Fibroblast of mammary gland (primary cell): Measurements from ENCODE around the gene KIF3B.
"Not testable (repeated sequence)": the region's sequence is repeated elsewhere in the genome, so short reads cannot be mapped to it uniquely, and the experiment has no call there.

Experiments used
- DNase-seq: peaks from one replicate; pipeline ENCODE4 v3.0.0-alpha.2; 2010; ENCODE audit warnings: low read depth
- H3K4me3 ChIP-seq: 2 replicates; pipeline ENCODE4 v1.5.1; 2011; ENCODE audit warnings: low read depth, mild to moderate bottlenecking, low read length, moderate library complexity; ENCODE audit not compliant: control insufficient read depth
- TF ChIP-seq, protein P1 (sequence below): conservative IDR thresholded peaks from 2 replicates; pipeline ENCODE4 v1.5.1; 2011; ENCODE audit warnings: low read depth, low read length, inconsistent platforms; ENCODE audit not compliant: control insufficient read depth, insufficient read depth

The KIF3B gene

DNA sequence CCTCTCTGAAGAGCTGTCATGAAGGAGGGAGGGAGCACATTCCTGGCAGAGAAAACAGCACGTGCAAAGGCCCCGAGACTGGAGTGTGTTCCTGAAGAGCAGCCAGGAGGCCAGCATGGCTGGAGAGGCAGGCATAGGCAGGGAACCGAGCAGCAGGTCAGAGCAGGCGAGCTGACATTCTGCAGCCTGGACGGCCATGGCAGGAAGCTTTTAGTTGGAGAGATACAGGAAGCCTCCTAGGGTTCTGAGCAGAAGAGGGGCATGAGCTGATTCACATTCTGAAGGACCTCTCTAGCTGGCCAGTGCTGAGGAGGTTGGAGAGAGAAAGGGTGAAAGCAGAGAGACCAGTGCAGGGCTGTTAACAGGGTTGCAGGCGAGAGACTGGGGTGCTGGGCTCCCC, 40.0 kb upstream of the KIF3B start:
- no peak for DNase-seq
- no peak overlapping the region for H3K4me3 ChIP-seq
- TF ChIP-seq, protein P1, sequence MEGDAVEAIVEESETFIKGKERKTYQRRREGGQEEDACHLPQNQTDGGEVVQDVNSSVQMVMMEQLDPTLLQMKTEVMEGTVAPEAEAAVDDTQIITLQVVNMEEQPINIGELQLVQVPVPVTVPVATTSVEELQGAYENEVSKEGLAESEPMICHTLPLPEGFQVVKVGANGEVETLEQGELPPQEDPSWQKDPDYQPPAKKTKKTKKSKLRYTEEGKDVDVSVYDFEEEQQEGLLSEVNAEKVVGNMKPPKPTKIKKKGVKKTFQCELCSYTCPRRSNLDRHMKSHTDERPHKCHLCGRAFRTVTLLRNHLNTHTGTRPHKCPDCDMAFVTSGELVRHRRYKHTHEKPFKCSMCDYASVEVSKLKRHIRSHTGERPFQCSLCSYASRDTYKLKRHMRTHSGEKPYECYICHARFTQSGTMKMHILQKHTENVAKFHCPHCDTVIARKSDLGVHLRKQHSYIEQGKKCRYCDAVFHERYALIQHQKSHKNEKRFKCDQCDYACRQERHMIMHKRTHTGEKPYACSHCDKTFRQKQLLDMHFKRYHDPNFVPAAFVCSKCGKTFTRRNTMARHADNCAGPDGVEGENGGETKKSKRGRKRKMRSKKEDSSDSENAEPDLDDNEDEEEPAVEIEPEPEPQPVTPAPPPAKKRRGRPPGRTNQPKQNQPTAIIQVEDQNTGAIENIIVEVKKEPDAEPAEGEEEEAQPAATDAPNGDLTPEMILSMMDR = no peak

DNA sequence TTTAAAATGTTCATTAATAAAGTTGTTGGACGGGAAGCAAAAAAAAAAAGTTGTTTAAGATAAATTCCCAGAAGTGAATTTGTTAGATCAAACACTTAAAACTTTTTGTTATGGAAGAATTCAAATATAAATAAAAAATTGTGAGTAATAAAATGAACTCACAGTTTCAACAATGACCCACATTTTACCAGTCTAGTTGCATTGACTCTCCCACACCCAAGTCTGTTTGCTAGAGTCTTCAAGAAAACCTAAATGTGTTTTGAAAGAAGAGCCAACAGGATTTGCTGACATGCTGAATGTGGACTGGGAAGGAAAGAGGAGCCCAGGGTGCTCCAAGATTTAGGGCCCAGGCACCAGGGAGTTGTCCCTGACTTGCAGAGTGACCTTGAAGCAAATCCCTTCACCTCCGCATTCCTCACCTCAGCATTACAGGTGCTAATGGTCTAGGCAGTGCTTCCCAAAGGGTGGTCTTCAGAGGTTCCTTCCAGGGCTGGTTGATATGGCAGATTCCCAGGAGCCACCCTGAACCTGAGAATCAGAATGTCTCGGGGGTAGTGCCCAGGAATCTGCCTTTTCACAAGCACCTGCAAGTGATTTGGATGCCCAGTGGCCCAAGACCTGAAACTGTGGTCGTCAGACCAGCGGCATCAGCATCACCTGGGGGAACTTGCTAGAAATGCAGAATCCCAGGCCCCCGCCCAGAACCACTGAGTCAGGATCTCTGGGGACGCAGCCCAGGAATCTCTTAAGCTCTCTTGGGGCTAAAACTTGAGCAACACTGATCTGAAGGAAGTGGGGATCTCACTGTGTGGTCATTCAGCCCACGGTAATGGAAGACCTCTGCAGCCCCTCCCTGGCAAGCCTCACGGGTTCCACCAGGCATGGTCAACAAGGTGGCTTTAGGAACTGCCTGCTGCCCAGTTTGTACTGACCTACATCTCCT, 38.7 kb upstream of the KIF3B start:
- H3K4me3 ChIP-seq = no peak overlapping the region
- peak; percentile 11 for DNase-seq
- TF ChIP-seq, protein P1 = no peak

DNA sequence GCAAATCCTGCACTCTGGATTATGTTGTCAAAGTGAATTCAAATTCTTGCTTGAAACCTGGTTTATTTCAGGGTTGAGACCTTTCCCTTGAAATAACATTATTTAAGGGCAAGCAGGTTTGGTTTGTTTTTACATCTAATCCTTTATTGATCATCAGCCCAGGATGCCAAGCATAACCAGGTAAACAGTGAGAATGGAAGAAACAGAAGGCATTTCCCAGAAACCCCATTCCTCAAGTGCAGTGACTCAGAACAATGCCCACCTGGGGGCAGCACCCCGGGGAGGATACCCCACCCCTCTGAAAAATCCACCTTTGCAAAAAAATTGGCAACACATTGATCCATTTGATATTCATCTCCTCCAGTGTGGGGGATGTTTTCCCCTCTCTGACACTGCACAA, 37.2 kb upstream of the KIF3B start:
- DNase-seq = no peak
- TF ChIP-seq, protein P1 = no peak

DNA sequence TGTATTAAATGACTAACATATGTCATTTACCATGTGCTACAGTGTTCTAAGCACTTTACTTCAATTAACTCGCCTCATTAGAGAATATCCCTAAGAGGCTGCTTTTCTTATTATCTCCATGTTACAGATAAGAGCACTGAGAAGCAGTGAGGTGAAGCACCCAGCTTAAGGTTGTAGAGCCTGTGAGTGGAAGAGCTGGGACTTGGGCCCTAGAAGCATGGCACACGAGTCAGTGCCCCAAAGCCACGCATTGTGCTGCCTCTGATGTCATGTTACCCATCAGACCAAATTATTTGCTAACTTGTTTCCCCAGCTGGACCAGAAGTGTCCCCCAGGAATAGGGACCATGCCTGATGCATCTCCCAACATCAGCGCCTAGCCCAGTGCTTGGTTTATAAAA, 35.6 kb upstream of the KIF3B start:
- DNase-seq = no peak
- TF ChIP-seq, protein P1 = no peak
- no peak overlapping the region for H3K4me3 ChIP-seq

More for the DNA sequence above, 37.2 kb upstream of the KIF3B start:
- no peak overlapping the region for H3K4me3 ChIP-seq

DNA sequence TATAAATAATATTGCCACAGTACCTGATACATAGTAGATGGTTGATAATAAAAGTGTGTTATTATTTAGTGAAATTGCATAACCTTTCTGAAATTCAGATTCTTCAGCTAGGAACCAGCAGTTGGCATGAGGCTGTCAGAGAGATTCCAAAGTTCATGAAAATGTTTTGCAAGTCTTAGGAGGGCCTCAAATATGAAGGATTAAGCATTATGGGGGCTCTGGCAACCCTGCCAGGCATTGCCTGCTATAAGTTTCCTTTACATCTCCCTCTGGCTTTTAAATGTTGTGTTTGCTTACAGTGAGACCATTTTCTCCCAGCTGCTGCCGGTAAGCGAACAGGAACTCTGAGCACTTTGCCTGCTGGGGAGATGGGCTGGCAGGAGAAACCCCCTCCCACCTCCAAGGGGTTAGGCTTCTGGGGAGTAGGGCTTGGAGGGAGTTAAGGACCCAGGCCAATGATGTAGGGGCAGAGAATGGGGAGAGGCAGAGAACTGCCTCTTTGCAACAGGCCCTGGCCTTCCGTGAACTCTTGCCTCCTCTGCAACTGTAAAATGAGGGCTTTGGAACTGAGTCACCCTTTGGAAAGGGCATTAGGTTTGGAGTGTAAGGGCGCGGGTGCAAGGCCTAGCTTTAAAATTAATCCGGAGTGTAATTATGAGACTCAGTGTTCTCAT, 33.2 kb upstream of the KIF3B start:
- peak; percentile 18 for DNase-seq
- H3K4me3 ChIP-seq = no peak overlapping the region
- TF ChIP-seq, protein P1 = no peak

DNA sequence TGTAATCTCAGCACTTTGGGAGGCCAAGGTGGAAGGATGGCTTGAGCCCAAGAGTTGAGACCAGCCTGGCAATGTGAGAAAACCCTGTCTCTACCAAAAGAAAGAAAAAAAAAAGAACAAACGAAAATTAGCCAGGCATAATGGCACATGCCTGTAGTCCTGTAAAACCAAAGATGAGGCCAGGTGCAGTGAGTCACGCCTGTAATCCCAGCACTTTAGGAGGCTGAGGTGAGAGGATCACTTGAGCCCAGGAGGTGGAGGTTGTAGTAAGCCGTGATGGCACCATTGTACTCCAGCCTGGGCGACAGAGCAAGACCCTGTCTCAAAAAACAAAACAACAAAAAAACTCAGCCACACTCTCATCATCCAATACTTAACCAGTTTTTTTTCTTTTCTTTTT, 32.5 kb upstream of the KIF3B start:
- DNase-seq = no peak
- TF ChIP-seq, protein P1 = no peak
- H3K4me3 ChIP-seq = no peak overlapping the region

DNA sequence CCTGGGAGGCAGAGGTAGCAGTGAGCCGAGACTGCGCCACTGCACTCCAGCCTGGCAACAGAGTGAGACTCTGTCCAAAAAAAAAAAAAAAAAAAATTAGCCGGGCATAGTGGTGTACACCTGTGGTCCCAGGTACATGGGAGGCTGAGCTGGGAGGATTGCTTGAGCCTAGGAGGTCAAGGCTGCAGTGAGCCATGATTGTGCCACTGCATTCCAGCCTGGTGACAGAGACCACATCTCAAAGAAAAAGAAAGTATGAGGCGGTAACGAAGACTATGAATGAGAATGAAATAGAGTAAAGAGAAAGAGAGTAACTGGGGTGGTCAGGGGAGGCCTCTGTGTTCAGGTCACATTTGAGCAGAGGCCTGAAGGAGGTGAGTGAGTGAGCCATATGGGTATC, 31.2 kb upstream of the KIF3B start:
- not testable (repeated sequence) for H3K4me3 ChIP-seq, DNase-seq
